HG03354 (cell line): ENCODE data around the gene SLC12A3.
"Not testable (repeated sequence)": the region's sequence is repeated elsewhere in the genome, so short reads cannot be mapped to it uniquely, and the experiment has no call there.

Experiments
- ATAC-seq: cut with Tn5 transposase; IDR thresholded peaks from one replicate; pipeline ENCODE4 v1.9.1; 2021; ENCODE audit warnings: mild to moderate bottlenecking; ENCODE audit not compliant: unreplicated experiment, poor library complexity, severe bottlenecking

Gene SLC12A3

GRCh38 chr16:56865394-56866062, 521 bp downstream of the SLC12A3 start:
- ATAC-seq = no peak

- ATAC-seq = no peak
Observed at GRCh38 chr16:56866955-56867830, 2.2 kb downstream of the SLC12A3 start.

GRCh38 chr16:56868175-56868574, 3.2 kb downstream of the SLC12A3 start:
- ATAC-seq = no peak

GRCh38 chr16:56868766-56869165, 3.8 kb downstream of the SLC12A3 start:
- not testable (repeated sequence) for ATAC-seq

- no peak for ATAC-seq
Observed at GRCh38 chr16:56869513-56870275, 4.7 kb downstream of the SLC12A3 start.

DNA sequence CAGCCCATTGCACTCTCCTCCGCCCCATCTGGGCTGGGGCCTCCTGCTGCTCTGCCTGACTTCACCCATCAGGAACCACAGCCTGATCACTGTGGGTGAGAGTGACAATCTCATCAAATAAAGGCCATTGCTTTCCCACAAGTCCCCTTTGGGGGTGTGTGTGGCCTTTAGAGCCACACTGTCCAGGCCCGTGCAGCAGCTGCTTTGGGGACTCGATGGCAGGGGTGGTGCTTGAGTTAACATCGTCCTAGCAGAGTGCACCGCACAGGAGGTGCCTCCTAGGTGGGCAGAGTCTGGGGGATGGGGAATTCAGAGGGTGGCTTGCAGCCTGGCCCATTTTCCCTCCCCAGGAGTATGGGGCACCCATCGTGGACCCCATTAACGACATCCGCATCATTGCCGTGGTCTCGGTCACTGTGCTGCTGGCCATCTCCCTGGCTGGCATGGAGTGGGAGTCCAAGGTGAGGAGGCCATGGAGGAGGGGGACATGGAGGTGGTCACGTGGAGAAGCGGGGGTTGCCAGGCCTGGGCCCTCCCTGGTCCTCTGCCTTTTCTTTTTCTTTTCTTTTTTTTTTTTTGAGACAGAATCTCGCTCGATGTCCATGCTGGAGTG, 5.4 kb downstream of the SLC12A3 start:
- ATAC-seq = no peak

GRCh38 chr16:56871172-56871593, 6.2 kb downstream of the SLC12A3 start:
- no peak for ATAC-seq

DNA sequence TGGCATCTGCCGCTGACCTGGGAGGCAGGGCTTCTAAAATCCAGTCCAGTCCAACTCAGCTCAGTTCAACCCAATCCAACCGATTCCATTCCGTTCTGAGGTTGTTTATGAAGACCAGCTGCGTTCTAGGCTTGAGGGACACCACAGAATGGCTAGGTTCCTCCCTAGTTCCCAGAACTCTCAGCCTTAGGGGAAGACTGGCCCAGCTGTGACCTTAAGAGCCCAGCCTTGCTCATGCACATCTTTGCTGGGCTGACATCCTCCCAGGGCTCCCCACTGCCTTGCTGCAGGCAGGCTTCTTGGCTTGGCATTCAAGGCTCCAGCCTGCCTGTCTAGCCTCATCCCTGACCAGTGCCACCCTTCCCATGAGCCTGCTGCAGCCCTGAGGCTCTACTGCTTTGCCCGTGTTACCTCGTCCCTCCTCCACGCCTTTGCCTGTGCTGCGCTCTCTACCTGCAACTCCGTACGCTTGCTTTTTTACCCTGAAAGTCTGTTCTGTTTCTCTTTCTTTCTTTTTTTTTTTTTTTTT, 7.9 kb downstream of the SLC12A3 start:
- no peak for ATAC-seq

- no peak for ATAC-seq
Observed at GRCh38 chr16:56874800-56875199, 9.8 kb downstream of the SLC12A3 start.

DNA sequence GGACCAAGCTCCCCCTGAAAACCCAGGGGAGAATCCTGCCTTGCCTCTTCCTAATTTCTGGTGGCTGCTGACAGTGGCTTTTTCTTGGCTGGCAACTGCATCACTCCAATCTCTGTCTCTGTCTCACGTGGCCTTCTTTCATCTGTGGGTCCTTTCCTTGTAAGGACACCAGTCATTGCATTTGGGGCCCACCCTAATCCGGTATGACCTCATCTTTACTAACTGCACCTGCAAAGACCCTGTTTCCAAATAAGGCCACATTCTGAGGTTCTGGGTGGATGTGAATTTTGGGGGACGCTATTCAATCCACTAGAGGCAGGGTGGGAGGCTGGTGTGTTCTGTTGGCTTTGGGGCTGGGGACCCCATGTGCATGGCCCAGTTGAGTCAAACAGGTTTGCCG, 11.0 kb downstream of the SLC12A3 start:
- no peak for ATAC-seq

DNA sequence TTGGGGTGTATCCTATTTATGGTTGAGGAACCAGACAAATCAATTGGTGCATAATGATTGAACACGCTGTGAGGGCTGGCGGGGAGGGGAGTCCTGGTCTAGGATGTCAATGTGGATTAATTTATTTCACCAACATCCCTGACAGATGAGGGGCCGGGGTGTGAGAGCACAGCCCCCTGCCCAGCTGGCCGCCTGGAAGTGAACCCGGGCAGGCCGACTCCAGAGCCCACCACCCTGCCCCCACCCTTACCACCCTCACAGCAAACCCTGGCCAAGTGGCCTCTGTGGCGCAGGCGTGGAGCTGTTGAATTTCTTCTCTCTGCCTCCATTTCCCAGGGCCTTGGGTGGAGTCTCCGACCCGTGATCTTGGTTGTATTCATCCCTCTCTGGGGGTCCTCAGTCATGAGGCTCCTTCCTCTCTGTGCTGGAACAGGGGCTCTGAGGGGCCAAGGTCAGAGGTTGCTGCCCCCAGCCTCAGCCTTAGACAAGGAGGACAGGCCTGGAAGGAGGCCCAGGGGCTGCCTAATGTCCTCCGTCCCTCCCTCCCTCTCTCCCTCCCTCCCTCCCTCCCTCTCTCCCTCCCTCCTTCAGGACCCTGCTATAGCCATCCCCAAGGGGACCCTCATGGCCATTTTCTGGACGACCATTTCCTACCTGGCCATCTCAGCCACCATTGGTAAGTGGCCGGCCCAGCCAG, 12.6 kb downstream of the SLC12A3 start:
- no peak for ATAC-seq

DNA sequence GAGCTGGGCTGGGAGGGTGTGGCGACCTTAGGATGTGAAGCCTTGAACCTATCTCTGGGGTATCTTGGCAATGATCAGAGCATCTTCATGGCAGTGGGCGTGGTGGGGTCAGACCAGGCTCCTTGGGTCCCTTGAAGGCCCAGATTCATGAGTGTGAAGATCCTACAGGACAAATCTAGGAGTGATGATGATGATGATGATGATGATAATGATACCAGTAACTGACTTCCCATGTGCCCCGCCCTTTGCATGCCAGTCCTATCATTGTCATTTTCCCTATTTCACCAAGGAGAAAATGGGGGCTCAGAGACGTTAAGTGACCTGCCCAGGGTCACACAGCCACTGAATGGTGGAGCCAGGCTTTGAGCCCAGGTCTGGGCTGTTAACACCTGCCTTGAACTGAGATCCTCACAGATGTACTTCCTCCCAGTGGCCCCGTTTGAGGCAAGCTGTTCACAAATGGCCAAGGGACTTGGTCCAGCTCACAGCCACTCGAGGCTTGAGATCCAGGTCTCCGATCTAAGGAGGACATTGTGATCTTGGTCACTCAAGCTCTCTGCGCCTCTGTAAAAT, 13.4 kb downstream of the SLC12A3 start:
- no peak for ATAC-seq

- no peak for ATAC-seq
Observed at GRCh38 chr16:56879276-56879675, 14.3 kb downstream of the SLC12A3 start.

GRCh38 chr16:56880176-56880575, 15.2 kb downstream of the SLC12A3 start:
- no peak for ATAC-seq

DNA sequence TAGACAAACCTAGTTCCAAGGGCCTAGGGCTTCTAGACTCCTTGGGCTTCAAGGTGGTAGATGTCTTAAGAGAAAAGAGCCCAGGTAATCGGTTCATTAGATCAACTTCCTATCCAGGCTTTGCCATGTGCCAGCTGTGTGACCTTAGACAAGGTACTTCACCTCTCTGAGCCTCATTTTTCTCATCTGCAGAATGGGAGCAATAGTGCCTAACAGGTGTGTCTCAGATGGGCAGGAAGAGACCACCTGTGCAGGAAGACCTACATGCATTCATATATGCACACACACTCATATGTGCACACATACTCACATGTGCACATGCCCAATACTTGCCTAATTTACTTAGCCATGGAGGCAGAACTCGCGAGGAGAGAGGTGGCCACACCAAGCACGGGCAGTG, 15.7 kb downstream of the SLC12A3 start:
- ATAC-seq = no peak

- ATAC-seq = no peak
Observed at GRCh38 chr16:56882077-56882800, 17.2 kb downstream of the SLC12A3 start.

- ATAC-seq = no peak
Observed at GRCh38 chr16:56883586-56883985, 18.6 kb downstream of the SLC12A3 start.

GRCh38 chr16:56884026-56884582, 19.1 kb downstream of the SLC12A3 start:
- ATAC-seq = no peak
